Activated CD8-positive, alpha-beta memory T cell treated with anti-CD3 and anti-CD28 coated beads for 24 hours (primary cell): ENCODE results near the gene GSE1.

Experiments used
- DNase-seq: peaks from one replicate; pipeline ENCODE4 v3.0.0-alpha.2; 2020

Gene GSE1

DNA sequence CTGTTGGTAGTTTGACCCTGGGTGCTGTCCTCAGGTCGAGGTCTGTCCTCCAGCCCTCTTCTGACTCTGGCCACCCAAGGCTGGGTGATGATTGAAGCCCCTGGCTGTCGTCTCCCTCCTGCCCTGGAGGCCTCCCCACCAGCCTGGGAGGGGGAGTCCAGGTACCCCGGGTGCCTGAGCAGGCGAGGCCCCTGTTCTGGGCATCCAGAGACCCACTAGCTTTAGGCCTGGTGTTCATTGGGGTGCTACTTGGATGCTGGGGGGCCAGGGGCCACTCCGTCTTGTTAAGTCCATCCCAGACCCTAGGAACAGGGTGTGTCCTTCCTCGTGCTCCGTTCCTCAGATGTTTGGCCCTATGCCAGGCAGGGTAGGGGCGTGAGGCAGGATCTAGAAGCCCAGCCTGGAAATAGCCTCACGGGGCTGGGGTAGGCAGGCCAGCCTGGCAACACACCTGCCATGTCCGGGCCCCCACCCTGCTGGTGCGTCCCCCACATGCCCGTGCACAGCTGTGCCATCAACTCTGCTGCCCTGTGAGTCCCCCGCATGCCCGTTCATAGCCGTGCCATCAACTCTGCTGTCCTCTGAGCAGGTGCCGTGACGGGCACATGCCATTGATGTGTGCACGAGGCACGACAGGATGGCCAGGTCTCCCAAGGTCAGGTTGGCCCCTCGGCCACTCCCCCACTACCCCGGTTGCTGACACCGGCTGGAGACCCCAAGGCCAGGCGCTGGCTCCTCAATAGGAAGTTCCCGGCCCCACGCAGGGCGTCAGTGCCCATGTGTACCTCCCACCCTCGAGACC lies 38.7 kb downstream of the GSE1 start:
- DNase-seq, result no peak

DNA sequence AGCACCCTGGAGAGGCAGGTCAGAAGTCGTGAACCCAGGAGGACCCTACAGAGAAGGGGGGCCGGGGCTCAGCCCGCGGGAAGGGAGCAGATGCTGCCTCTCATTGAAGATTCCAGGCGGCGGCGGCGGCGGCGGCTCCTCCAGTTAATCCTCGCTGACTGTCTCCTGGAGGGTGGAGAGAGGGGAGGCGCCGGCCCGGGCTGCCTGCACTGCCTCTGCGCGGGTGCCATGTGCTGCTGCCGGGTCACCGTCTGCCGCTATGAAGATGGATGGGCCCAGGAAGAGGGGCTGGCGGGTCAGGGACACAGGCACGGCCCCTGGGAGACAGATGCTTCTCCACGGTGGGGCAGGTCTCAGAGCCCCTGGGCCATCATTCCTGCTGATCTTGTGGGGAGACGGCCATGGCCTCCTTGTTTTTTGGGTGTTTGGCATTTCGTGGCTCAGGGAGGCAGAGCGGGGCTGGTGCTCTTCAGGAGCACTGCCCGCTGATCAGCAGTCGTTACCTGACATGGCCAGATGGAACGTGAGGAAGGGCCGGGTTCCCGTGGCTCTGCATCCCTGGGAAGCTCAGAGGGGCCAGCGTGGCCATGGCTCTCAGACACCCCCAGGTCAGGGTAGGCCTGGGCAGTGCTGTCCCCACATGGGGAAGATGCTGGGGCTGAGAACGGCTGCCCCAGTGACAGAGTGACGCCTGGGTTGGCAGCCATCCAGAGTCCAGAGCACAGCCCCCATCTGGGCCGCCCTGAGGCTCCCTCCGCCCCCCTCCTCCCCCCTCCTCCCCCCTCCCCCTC lies 39.5 kb downstream of the GSE1 start:
- no peak for DNase-seq

DNA sequence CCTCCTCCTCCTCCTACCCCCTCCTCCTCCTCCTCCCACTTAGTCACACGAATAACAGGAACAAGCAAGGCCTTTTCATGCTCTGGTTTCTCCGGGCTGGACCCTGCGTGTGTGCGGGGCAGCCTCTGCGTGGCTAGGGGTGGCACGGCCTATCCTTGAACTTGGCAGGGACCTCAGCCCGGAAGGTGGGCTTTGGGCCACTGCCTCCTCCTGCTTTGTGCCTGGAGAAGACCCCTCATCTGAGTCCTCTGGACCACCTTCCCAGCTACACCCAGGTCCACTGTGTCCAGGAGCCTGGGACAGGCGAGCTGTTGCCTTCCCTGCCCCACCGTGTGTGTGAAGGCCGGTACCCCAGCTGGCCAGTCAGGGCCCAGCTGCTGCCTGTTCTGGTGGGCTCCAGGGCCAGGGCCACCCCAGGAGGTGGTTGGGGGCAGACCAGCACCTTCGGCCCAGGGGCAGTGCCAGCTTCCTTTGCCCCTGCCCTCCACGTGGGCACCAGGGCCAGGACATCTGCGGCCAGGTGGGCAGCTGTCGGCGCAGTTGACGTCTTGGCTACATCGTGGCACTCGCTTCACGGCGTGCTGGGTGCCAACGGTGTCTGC lies 40.3 kb downstream of the GSE1 start:
- no peak for DNase-seq

DNA sequence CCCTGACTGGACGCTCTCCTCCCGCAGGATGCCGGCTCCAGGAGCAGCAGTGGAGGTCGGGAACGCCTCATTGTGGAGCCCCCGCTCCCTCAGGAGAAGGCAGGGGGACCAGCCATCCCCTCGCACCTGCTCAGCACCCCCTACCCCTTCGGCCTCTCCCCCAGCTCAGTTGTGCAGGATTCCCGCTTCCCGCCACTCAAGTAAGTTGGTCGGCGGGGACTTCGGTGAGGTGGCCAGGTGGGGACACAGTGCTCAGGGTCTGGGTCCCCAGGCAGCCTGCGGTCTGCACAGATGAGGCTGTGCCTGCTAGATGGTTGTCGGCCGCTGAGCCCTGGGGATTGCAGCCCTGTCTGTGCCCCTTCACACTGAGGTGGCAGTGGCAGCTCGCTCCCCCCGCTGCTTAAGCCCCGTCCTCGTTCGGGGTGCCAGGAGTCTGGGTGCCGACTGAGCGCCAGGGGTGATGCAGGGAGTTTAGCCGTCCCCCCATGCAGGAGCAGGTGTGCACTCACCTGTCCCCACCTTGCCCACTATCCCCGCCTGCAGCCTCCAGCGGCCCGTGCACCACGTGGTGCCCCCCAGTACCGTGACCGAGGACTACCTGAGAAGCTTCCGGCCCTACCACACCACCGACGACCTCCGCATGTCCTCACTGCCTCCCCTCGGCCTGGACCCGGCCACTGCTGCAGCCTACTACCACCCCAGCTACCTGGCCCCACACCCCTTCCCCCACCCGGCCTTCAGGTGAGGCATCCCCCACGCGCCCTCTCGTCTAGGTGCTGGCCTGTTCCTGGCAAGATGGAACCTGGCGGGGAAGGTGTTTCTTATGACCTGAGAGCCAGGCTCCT lies 41.4 kb downstream of the GSE1 start:
- no peak for DNase-seq

DNA sequence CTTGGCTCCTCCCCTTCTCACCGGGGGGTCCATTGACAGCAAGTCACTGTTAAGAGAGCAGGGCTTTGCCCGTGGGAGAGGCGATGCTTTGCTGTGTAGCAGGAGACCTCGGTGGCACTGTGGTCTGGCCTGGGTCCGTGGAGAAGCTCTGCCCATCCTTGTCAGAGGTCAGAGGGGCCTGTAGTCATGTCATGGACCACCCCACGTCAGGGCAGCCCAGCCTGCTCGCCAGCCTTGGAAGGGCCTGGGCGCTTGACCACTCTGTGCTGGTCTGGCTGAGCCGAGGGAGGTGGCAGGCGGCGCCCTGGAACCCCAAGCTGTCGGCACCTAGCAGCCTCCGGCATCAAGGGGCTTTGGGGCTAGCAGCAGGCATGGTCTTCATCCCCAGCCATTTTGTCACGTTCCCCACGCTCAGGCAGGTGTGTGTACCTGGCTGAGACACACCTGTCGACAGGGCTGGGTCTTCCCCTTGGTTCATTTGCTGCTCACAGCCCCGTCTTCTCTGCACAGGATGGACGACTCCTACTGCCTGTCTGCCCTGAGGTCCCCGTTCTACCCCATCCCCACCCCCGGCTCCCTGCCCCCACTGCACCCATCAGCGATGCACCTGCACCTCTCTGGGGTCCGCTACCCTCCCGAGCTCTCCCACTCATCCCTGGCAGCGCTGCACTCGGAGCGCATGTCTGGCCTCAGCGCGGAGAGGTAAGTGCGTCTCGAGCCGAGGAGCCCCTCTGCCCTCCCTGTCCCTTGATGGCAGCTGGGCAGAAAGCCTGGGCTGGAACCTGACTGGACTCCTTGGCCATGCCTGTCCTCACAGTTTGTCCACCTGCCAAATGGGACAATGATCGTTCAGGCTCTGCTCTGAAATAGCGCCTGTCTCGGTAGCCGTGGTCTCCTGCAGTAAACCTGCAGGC lies 42.4 kb downstream of the GSE1 start:
- no peak for DNase-seq

DNA sequence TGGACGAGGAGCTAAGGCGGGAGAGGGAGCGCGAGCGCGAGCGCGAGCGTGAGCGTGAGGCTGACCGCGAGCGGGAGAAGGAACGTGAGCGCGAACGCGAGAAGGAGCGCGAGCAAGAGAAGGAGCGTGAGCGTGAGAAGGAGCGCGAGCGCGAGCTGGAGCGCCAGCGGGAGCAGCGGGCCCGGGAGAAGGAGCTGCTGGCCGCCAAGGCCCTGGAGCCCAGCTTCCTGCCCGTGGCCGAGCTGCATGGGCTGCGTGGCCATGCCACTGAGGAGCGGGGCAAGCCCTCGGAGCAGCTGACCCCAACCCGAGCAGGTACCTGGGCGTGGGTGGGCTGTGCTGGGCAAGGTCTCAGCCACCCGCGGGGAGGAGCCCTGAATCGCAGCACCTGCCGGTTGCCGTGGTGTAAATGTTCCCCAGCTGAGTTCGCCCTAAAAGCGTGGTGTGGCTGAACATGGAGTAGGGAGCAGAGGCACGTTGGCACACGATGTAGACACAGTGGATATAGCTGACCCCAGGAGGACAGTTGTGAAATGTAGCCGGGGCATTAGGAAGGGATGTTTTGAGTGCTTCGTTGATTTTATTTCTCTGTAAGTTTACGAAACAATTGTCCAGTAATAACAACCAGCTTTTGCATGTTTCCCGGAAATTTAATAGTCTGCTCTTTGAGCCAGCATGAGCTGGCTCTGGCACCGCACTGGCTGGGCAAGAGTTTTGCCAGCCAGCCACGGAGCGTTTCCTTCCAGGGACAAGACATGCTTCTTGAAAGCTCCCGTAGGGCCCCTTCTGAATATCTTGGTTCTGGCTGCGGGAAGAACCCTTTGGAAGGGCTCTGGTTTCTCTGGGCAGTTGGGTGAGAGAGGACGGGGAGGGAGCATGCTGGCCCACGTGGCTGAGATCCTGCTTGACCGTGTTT lies 43.5 kb downstream of the GSE1 start:
- DNase-seq, result no peak

DNA sequence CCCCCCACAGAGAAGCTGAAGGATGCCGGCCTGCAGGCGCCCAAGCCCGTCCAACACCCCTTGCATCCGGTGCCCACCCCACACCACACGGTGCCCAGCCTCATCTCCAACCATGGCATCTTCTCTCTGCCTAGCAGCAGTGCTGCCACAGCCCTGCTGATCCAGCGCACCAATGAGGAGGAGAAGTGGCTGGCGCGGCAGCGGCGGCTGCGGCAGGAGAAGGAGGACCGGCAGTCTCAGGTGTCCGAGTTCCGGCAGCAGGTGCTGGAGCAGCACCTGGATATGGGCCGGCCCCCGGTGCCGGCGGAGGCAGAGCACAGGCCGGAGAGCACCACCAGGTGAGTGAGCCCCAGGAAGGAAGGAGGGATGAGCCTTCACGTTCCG lies 44.1 kb downstream of the GSE1 start:
- DNase-seq, result no peak

DNA sequence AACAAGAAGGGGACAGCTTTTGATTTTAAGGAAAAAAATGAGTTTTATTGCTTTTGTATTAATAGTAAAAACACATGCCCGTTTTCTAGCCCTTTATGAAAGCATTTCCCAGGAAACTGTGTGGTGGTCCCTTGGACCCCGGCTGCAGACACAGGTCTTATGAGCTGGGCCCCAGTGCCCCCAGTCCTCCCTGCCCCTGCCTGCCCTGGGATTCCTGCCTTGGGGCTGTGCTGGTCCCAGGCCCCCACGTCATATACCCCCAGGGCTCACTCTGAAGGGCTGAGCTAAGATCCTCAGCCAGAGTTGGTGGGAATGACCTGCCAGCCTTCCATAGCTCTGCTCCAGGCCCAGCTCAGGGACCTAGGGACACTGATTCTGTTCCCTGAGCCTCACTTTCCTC lies 44.9 kb downstream of the GSE1 start:
- DNase-seq, result no peak

DNA sequence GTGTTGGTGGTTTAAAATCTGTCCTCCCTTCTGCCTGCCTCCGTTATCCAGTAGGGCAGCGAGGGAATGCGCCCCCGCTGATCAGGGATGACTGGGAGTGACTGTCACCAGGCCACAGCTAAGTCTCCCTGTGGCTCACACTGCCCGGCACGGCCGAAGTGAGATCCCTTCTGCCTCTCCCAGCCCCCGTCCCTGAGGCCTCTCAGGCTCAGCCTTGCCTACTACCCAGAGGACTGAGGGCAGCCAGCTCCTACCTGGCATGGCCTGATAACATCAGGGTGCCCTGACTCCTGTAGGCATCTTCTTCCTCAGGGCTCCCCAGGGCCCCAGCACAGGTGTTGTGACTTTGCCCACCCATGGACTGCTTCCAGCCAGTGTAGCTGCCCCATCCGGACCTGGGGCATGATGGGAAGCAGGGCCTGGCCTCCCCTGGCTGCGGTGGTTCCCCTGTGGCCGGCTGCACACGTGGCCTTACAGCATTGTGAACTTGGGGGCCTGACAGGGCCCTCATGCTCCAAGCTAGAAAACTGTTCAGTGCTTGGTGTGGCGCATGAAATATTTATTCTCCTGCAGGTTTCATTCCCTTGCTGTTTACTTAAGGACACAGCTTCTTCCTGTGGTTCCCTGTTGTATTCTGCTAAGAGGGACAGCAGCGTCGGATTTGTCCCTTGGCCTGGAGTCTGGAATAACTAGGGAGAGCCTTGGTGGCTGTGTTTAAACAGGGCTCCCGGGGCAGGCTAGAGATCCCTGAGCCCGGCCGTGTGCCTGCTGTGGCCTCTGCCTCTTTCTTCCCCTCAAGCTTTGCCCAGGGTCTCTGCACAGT lies 45.6 kb downstream of the GSE1 start:
- no peak for DNase-seq

DNA sequence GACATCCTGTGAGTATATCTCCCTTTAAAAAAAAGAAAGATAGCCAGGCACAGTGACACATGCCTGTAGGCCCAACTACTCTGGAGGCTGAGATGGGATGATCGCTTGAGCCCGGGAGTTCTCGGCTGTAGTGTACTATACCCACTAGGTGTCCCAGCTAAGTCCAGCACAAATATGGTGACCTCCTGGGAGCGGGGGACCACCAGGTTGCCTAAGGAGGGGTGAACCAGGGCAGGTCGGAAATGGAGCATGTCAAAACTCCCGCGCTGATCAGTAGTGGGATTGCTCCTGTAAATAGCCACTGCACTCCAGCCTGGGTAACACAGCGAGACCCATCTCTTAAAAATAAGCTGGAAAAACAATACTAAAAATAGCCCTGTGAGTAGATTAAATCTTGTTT lies 46.2 kb downstream of the GSE1 start:
- DNase-seq, result no peak

DNA sequence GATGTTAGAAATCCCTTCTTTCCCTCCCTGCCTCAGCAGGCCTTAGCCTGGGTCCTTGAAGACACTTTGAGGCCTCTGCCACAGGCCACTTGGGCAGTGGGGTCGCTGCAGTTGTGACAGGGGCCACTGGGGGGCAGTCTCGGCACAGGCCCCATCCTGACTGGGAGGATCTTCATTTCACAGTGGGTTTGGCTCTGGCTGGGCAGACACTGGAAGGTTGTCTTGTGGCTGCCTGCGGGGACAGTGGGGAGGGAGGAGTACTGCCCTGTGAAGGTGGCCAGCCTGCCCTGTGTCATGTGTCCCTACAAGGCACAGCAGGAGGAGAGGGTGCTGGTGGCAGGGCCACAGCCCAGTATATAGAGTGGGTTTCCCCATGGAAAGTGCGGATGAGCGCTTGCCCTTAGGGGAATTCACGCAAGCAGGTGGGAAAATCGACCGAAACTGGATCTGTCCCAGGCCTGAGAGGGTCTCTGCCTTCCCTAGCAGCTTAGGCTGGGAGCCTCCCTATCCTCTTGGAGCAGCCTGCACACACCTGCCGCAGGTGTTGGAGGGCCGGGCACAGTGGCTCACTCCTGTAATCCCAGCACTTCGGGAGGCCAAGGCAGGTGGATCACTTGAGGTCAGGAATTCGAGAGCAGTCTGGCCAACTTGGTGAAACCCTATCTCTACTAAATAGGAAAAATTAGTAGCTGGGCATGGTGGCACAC lies 46.8 kb downstream of the GSE1 start:
- DNase-seq, result peak; percentile 87

DNA sequence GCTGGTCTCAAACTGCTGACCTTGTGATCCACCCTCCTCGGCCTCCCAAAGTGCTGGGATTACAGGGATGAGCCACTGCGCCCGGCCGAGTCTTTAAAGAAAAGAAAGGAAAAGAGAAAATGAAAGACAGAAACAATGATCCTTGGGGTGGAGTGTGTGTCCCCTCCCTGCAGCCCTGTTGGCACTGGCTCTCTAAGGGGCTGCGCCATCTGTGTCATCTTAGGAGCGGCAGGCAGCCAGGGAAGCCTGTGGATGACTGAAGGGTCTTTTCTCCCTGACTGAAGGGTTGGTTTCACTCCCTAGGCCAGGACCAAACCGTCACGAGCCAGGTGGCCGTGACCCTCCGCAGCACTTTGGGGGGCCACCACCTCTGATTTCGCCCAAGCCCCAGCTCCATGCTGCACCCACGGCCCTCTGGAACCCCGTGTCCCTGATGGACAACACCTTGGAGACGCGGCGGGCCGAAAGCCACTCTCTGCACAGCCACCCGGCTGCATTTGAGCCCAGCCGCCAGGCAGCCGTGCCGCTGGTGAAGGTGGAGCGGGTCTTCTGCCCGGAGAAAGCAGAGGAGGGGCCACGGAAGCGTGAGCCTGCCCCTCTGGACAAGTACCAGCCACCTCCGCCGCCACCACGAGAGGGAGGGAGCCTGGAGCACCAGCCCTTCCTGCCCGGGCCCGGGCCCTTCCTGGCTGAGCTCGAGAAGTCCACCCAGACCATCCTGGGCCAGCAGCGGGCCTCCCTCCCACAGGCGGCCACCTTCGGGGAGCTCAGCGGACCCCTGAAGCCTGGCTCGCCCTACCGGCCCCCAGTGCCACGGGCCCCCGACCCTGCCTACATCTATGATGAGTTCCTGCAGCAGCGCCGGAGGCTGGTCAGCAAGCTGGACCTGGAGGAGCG lies 48.0 kb downstream of the GSE1 start:
- DNase-seq, result no peak

DNA sequence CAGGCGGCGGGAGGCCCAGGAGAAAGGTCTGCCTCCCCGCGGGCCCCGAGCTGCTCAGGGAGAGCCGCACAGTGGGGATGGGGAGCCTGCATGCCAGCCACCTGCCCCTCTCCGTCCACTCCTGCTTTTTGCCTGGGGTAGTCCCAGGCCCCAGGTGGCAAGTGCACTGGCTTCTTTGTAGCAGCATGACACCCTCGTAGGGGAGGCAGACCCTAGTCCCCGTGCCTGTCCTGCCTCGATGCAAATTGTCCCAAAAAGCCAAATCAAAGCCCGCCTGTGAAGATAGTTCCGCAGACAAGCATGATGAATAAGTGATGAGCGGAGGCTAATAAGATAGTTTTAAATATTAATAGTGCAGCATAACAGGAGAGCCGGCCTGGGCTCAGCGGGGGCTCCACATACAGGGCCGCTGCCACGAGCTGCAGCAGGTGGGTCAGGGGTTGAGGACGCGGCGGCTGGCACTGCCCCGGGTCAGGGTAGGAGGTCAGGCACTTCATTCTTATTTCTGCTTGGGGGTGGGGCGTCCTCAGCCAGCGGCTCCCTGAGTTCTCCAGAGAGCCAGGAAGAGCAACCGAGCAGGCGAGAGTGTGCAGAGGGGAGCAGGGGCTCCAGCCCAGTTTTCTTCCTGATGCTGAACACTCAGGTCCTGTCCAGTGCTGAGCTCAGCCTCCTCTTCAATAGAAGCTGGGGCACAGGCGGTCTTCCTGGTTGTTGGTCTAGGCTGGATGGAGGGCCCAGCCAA lies 48.8 kb downstream of the GSE1 start:
- no peak for DNase-seq

DNA sequence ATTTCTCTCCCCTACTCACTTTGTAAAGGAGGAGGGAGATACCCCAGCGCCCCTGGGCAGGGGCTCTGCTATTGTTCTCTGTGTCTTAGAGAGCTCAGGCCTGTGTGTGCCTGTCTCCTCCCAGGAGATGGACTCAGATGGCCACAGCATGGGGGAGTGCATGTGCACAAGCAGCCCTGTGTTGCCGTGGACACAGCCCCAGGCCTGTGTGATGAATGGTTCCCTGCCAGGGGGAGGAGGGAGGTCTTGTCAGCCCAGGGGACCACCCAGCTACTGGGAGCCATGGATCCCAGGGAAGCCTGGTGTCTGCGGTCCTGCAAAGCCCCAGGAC lies 49.3 kb downstream of the GSE1 start:
- no peak for DNase-seq

DNA sequence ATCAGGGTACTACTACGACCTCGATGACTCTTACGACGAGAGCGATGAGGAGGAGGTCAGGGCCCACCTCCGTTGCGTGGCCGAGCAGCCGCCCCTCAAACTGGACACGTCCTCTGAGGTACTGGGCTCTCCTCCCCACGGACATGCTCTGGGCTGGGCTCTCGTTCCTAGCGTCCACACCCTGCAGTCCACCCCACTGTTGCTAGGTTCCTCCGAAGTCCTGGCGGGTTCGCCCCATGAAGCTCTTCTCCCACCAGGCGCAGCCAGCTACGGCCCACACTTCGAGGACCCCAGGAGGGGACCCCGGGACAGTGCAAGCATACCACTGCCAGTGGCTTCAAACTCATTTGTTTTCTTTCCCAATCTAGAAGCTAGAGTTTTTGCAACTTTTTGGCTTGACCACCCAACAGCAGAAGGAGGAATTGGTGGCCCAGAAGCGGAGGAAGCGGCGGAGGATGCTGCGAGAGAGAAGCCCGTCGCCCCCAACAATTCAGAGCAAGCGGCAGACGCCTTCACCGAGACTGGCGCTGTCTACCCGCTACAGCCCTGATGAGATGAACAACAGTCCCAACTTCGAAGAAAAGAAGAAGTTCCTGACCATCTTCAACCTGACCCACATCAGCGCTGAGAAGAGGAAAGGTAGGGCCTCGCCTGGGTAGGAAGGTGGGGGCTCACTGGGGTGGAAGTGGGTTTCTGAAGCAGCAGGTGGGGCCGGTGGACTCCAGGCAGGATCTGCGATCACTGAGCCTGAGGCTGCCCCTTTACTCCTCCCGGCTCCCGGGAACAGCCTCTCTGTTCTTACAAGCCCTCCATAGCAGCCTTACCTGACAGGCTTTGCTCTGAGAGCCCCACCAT lies 50.1 kb downstream of the GSE1 start:
- DNase-seq, result no peak

DNA sequence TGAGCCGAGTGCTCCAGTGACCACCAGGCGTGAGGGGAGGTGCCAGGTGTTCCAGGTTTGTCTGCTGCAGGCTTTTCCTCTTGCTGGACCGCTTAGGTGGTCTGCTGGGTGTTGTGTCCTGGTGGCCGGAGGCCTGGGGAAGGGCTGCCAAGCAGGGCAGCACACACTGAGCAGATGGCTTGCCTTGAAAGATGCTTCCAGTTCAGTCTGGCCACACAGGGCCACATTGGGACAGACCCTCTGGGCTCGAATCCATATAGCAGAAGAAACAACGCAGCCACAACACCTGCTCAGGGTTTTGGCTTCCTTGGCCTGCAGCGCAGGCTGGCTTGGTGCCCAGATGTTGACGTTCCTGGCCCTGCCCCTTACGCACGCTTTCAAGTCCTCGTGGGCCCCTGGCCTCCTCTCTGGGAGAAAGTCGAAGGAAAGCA lies 50.8 kb downstream of the GSE1 start:
- DNase-seq, result no peak
